K562 (cell line): ENCODE data around the gene FABP3. TPM values are rescaled to one million over a fixed set of nuclear protein-coding genes. Genes with fewer than 3 reads are reported as not detected.
A peak's percentile ranks its signal among the peaks of the same experiment; 100 is the strongest.

Source experiments
- ATAC-seq: fragments of 200-7000 bp; cut with Tn5 transposase; 3 replicates; pipeline ENCODE4 v1.9.1; 2020; ENCODE audit warnings: moderate library complexity
- BruUV-seq: library from RNA; stranded (reverse); fragments of 400-500 nt; replicated peaks from 2 replicates; lab custom pipeline; 2021; lab: Mats Ljungman, UMichigan
- CTCF ChIA-PET: fragments of 300-600 bp; formaldehyde crosslinking; extraction: SDS; loops from one replicate; lab custom pipeline; 2021; ENCODE audit warnings: low intra/inter-chr PET ratio; lab: Yijun Ruan, JAX
- POLR2A ChIA-PET: fragments of 300-600, 350-650 bp; sonication (Branson Sonifier 250); formaldehyde crosslinking; extraction: SDS; loops from one replicate; lab custom pipeline; 2021; ENCODE audit warnings: antibody characterized with exemption, inconsistent platforms; lab: Yijun Ruan, JAX
- DNase-seq, 4 experiments: peaks; one replicate each; pipeline versions ENCODE4 v3.0.0 to v3.0.0-alpha.2; 2011 to 2018; ENCODE audit warnings: low spot score in 3 of 4, mixed read lengths in 3 of 4; ENCODE audit errors: extremely low read depth in 1 of 4
- FAIRE-seq: peaks from 2 replicates; lab custom pipeline; 2011; peaks lifted over from hg19 to GRCh38; lab: Jason Lieb, UNC
- H2AFZ ChIP-seq: 2 replicates; pipeline ENCODE4 v1.6.0; 2011; ENCODE audit warnings: low read depth, low read length, control low read depth, inconsistent platforms
- H3K27ac ChIP-seq: fragments of 200-600 bp; 3 replicates; pipeline ENCODE4 v1.8.0; 2011; ENCODE audit warnings: low read depth, mild to moderate bottlenecking, control low read depth, inconsistent platforms, low read length, moderate library complexity, mixed read lengths; ENCODE audit errors: extremely low read depth
- H3K27me3 ChIP-seq, 2 experiments: fragments of 300-600 bp in 1 of 2; 2 replicates in 1 of 2; 3 replicates in 1 of 2; pipeline versions ENCODE4 v1.6.0 to v1.8.0; 2011; ENCODE audit warnings: inconsistent platforms in 2 of 2, low read length in 2 of 2, mild to moderate bottlenecking in 1 of 2, mixed read lengths in 1 of 2, moderate library complexity in 1 of 2; ENCODE audit not compliant: control insufficient read depth in 2 of 2, insufficient read depth in 2 of 2
- H3K36me3 ChIP-seq: fragments of 300-600 bp; 3 replicates; pipeline ENCODE4 v1.8.0; 2011; ENCODE audit warnings: mild to moderate bottlenecking, low read length, inconsistent platforms; ENCODE audit not compliant: control insufficient read depth, insufficient read depth
- H3K4me1 ChIP-seq, 2 experiments: fragments of 200-600 bp in 1 of 2; replicated peaks in 1 of 2; 2 replicates in 1 of 2; 3 replicates in 1 of 2; pipeline versions ENCODE4 v1.5.1 to v1.8.0; 2011; ENCODE audit warnings: inconsistent platforms in 2 of 2, low read length in 2 of 2, mild to moderate bottlenecking in 1 of 2, mixed read lengths in 1 of 2, moderate library complexity in 1 of 2; ENCODE audit not compliant: control insufficient read depth in 2 of 2, insufficient read depth in 2 of 2
- H3K4me2 ChIP-seq: 2 replicates; pipeline ENCODE4 v1.6.1; 2011; ENCODE audit warnings: low read length, control low read depth, inconsistent platforms, mixed read lengths; ENCODE audit not compliant: insufficient read depth
- H3K4me3 ChIP-seq: fragments of 200-600 bp; sonication (generic), shearing (Covaris generic); 2 replicates; pipeline ENCODE4 v1.5.1; 2016; ENCODE audit warnings: control low read depth, inconsistent platforms
- H3K79me2 ChIP-seq: fragments of 200-600 bp; 3 replicates; pipeline ENCODE4 v1.8.0; 2011; ENCODE audit warnings: low read length, inconsistent platforms; ENCODE audit not compliant: control insufficient read depth, insufficient read depth
- H3K9ac ChIP-seq, 2 experiments: 2 replicates each; pipeline versions ENCODE4 v1.6.0 to v1.6.1; 2011; ENCODE audit warnings: low read depth in 2 of 2, low read length in 2 of 2, control low read depth in 1 of 2, inconsistent platforms in 1 of 2, mild to moderate bottlenecking in 1 of 2, mixed read lengths in 1 of 2; ENCODE audit not compliant: insufficient read depth in 1 of 2
- H3K9me1 ChIP-seq: one replicate; pipeline ENCODE4 v1.6.0; 2011; ENCODE audit warnings: inconsistent platforms, mild to moderate bottlenecking, low read length, moderate library complexity; ENCODE audit not compliant: control insufficient read depth, insufficient read depth
- H3K9me3 ChIP-seq: replicated peaks from 2 replicates; pipeline ENCODE4 v1.5.1; 2011; ENCODE audit warnings: low read depth, low read length, inconsistent platforms; ENCODE audit not compliant: control insufficient read depth, insufficient read depth
- H4K20me1 ChIP-seq: replicated peaks from 2 replicates; pipeline ENCODE4 v1.6.1; 2011; ENCODE audit warnings: low read length, inconsistent platforms, mixed read lengths; ENCODE audit not compliant: control insufficient read depth, insufficient read depth
- CTCF ChIP-seq, 3 experiments: IDR thresholded peaks in 2 of 3; conservative IDR thresholded peaks in 1 of 3; 2 replicates each; pipeline ENCODE4 v1.5.1; 2011 to 2012; ENCODE audit warnings: low read length in 3 of 3, mild to moderate bottlenecking in 3 of 3, control low read depth in 2 of 3, improper control_type of control experiment in 1 of 3, inconsistent platforms in 1 of 3, low read depth in 1 of 3, mixed read lengths in 1 of 3, moderate library complexity in 1 of 3; ENCODE audit not compliant: insufficient read depth in 2 of 3
- MXD1 ChIP-seq: fragments of 250-450 bp; sonication (Bioruptor Pico); IDR thresholded peaks from 2 replicates; pipeline ENCODE4 v1.8.0; 2021; ENCODE audit warnings: borderline replicate concordance, mild to moderate bottlenecking, moderate library complexity; ENCODE audit not compliant: poor library complexity, severe bottlenecking
- PURB ChIP-seq: sonication (generic); formaldehyde crosslinking; IDR thresholded peaks from 2 replicates; pipeline ENCODE4 v1.9.0; 2021; ENCODE audit warnings: low read depth, mild to moderate bottlenecking, missing genetic modification reagents
- XRCC3 ChIP-seq: fragments of 450-650 bp; IDR thresholded peaks from 2 replicates; pipeline ENCODE4 v1.6.1; 2017; ENCODE audit warnings: mild to moderate bottlenecking, moderate library complexity
- ZNF121 ChIP-seq: sonication (generic); formaldehyde crosslinking; conservative IDR thresholded peaks from 2 replicates; pipeline ENCODE4 v1.8.0; 2022; ENCODE audit warnings: missing genetic modification reagents
- WGBS: fragments of 100-300 bp; shearing (Covaris generic); methylation state at CpG from one replicate; pipeline ENCODE4 v1.1.6; 2016; ENCODE audit warnings: low coverage, mixed read lengths; ENCODE audit not compliant: insufficient coverage; ENCODE audit errors: missing lambda C conversion rate; 5-methylcytosine and 5-hydroxymethylcytosine counted together
- in situ Hi-C: fragments of 300-500 bp; cut with MboI; formaldehyde crosslinking; loops from 4 replicates; pipeline ENCODE4 v1.15.0; 2018; ENCODE audit warnings: inconsistent platforms, mixed read lengths
- intact Hi-C: fragments of 100-400 bp; cut with micrococcal nuclease; formaldehyde crosslinking; loops from 2 replicates; pipeline ENCODE4 v1.14.2; 2022
- polyA plus RNA-seq, 8 experiments: library from polyadenylated mRNA; depleted of rRNA in 4 of 8; stranded (reverse) in 5 of 8; unstranded in 3 of 8; fragments of >200 nt; fragmentation: Nextera tagmentation in 2 of 8; fragmentation: Illumina TruSeq in 1 of 8; extraction: Ambion mirVana in 2 of 8; extraction: Trizol in 1 of 8; gene quantifications; 2 replicates each; pipeline versions ENCODE4 v1.2.1 to v1.2.3, GENCODE V29; 2011 to 2014; ENCODE audit warnings: inconsistent platforms in 1 of 8, missing spikeins in 1 of 8
- total RNA-seq, 7 experiments: library from RNA; depleted of rRNA in 6 of 7; stranded (reverse); fragments of >200 nt in 6 of 7; fragmentation: Illumina TruSeq in 2 of 7; extraction: Trizol in 2 of 7; gene quantifications; 2 replicates each; pipeline versions ENCODE4 v1.2.1 to v1.2.3, GENCODE V29; 2011 to 2021; ENCODE audit warnings: low replicate concordance in 1 of 7

Gene FABP3
- total and polyA plus RNA-seq, 9 of the 15 experiments (the other 6 are each of a cell fraction or from before 2014, with no cell fraction given): 0.22 TPM; not detected in 8

GRCh38 chr1:31362032-31362431, 10.8 kb downstream of the FABP3 start (continued):
- TF ChIP-seq MXD1 (CRISPR knock-in tag): no peak
- TF ChIP-seq PURB (CRISPR knock-in tag): no peak
- TF ChIP-seq CTCF (IDR thresholded peaks at IDR 0.05 in 2 of 3, conservative IDR thresholded peaks at IDR 0.05 in 1 of 3; ENCODE audit: insufficient read depth in 2 of 3, low read depth in 1 of 3, low read length in 3 of 3): no peak

- ChIA-PET POLR2A (interaction anchor here (0.6 to 2.4 kb wide), 3 partner anchors 10 to 1146 kb away, joined by 3 to 8 read pairs (median 6); no protein-coding TSS in a partner anchor), CTCF (no interaction called here)
- Histone ChIP-seq H3K27ac (no peak overlapping the region), H3K9me3 (no peaks in the 10 kb centered on the region), H3K36me3 (peaks cover 54% of the 10 kb centered on the region), H3K27me3 (no peaks in the 10 kb centered on the region), H3K9me1 (peaks cover 3% of the 10 kb centered on the region), H3K79me2 (no peaks in the 10 kb centered on the region), H3K4me2 (no peak overlapping the region), H4K20me1 (0 out of 2 replicates have a peak, but pooled peaks cover 3% of the 10 kb centered on the region), H3K4me1 (peaks cover 2 to 8% of the 10 kb centered on the region in 2 experiments; a peak in 3 of 5 replicates), H2AFZ (no peak overlapping the region), H3K9ac (no peak overlapping the region), H3K4me3 (no peak overlapping the region)
- DNase-seq (no peak), FAIRE-seq (no peak), ATAC-seq (no peak)
- TF ChIP-seq ZNF121 (CRISPR knock-in tag) (0 out of 2 replicates have a peak, but pooled peaks have one; percentile 31), XRCC3 (no peak)
- no TSS peak for BruUV-seq
- in situ Hi-C loops (no loop called here), intact Hi-C loops (no loop called here)
- WGBS: 93% methylated on average over 6 of the region's 6 CpGs
Measured at GRCh38 chr1:31361607-31362006, 11.3 kb downstream of the FABP3 start.
